H1 (cell line): ENCODE measurements around the gene SYNGR3. TPM values are rescaled to one million over a fixed set of nuclear protein-coding genes. Genes with fewer than 3 reads are reported as not detected.

ENCODE experiments used
- CBX8 ChIP-seq: fragments of 300-800, 300-1000 bp; sonication (generic); IDR thresholded peaks from 2 replicates; pipeline ENCODE4 v1.7.1; 2016; ENCODE audit warnings: low read depth, low read length, borderline replicate concordance
- CHD2 ChIP-seq: IDR thresholded peaks from 2 replicates; pipeline ENCODE4 v1.6.1; 2012; ENCODE audit warnings: low read length, improper control_type of control experiment
- GABPA ChIP-seq: IDR thresholded peaks from 2 replicates; pipeline ENCODE4 v1.6.1; 2011; ENCODE audit warnings: mild to moderate bottlenecking, low read length, moderate library complexity, borderline replicate concordance; ENCODE audit not compliant: insufficient read depth
- SP1 ChIP-seq: IDR thresholded peaks from 2 replicates; pipeline ENCODE4 v1.6.1; 2011; ENCODE audit warnings: low read depth, low read length
- SUZ12 ChIP-seq: fragments of 200-600 bp; sonication (generic); IDR thresholded peaks from 2 replicates; pipeline ENCODE4 v1.6.1; 2012; ENCODE audit warnings: mild to moderate bottlenecking, inconsistent platforms, low read length, moderate library complexity, mixed read lengths
- TAF1 ChIP-seq: IDR thresholded peaks from 2 replicates; pipeline ENCODE4 v1.6.1; 2011; ENCODE audit warnings: mild to moderate bottlenecking, low read depth, low read length
- polyA plus RNA-seq, 7 experiments: library from polyadenylated mRNA; depleted of rRNA in 3 of 7; stranded (reverse) in 5 of 7; unstranded in 2 of 7; fragments of >200 nt in 5 of 7; fragments of 200-250 nt in 2 of 7; gene quantifications; 1 replicate in 5 of 7; 2 replicates in 1 of 7; 4 replicates in 1 of 7; pipeline versions ENCODE4 v1.2.1 to v1.2.3, GENCODE V29; 2011 to 2013; ENCODE audit warnings: missing spikeins in 2 of 7, mixed read lengths in 2 of 7
- total RNA-seq: library from RNA; stranded (reverse); fragmentation: NEBNext Ultra II Directional; extraction: Animal tissue kit (Norgen Biotek cat#: 25700); gene quantifications from 2 replicates; pipeline ENCODE4 v1.2.1, GENCODE V29; 2021
- TF ChIP-seq, protein P1 (sequence below): fragments of 300-600 bp; sonication (generic); IDR thresholded peaks from 2 replicates; pipeline ENCODE4 v1.7.1; 2012; ENCODE audit warnings: low read length, moderate library complexity, mild to moderate bottlenecking, inconsistent platforms; ENCODE audit not compliant: insufficient replicate concordance
- TF ChIP-seq, protein P2 (sequence below): IDR thresholded peaks from 2 replicates; pipeline ENCODE4 v1.6.1; 2012; ENCODE audit warnings: low read length, inconsistent platforms

SYNGR3 gene
- total and polyA plus RNA-seq, 2 of the 8 experiments (the other 6 are each of a cell fraction or from before 2014, with no cell fraction given), result 36.2 to 49.9 TPM

DNA sequence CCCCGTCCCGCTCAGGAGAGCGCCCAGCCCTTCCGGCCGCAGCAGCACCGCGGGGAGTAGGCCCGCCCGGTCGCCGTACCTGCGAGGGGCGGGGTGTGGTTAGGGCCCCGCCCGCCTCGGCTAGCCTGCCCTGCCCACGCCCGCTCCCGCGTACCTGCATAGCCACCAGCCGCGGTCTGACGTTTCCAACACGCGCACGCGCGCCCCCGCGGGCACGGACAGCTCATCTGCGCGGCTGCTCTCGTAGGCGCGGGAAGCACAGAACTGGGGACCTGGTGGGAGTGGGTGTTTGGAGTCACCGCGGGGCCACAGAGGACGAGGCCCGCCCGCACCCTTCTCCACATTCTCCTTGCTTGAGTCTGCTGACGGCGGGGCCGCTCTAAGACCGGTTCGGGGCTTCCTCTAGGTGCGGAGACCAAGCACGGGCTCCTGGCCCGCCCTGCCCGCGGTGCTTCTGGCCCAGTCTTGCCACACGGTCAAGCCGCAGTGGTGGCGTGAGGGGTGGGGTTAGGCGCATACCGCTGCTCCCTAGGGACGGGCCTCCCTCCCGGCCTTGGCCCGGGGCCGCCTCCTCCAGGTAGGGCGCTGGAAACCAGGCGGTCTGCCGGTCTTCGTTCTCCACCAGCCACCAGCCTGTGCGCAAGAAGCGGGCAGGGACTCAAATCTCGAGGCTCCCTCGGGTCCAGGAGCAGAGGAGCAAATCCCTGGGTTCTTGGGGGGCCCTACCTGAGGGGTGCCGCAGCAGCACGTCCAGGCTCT is 10.3 kb upstream of the SYNGR3 start (continued):
- TF ChIP-seq, protein P1, sequence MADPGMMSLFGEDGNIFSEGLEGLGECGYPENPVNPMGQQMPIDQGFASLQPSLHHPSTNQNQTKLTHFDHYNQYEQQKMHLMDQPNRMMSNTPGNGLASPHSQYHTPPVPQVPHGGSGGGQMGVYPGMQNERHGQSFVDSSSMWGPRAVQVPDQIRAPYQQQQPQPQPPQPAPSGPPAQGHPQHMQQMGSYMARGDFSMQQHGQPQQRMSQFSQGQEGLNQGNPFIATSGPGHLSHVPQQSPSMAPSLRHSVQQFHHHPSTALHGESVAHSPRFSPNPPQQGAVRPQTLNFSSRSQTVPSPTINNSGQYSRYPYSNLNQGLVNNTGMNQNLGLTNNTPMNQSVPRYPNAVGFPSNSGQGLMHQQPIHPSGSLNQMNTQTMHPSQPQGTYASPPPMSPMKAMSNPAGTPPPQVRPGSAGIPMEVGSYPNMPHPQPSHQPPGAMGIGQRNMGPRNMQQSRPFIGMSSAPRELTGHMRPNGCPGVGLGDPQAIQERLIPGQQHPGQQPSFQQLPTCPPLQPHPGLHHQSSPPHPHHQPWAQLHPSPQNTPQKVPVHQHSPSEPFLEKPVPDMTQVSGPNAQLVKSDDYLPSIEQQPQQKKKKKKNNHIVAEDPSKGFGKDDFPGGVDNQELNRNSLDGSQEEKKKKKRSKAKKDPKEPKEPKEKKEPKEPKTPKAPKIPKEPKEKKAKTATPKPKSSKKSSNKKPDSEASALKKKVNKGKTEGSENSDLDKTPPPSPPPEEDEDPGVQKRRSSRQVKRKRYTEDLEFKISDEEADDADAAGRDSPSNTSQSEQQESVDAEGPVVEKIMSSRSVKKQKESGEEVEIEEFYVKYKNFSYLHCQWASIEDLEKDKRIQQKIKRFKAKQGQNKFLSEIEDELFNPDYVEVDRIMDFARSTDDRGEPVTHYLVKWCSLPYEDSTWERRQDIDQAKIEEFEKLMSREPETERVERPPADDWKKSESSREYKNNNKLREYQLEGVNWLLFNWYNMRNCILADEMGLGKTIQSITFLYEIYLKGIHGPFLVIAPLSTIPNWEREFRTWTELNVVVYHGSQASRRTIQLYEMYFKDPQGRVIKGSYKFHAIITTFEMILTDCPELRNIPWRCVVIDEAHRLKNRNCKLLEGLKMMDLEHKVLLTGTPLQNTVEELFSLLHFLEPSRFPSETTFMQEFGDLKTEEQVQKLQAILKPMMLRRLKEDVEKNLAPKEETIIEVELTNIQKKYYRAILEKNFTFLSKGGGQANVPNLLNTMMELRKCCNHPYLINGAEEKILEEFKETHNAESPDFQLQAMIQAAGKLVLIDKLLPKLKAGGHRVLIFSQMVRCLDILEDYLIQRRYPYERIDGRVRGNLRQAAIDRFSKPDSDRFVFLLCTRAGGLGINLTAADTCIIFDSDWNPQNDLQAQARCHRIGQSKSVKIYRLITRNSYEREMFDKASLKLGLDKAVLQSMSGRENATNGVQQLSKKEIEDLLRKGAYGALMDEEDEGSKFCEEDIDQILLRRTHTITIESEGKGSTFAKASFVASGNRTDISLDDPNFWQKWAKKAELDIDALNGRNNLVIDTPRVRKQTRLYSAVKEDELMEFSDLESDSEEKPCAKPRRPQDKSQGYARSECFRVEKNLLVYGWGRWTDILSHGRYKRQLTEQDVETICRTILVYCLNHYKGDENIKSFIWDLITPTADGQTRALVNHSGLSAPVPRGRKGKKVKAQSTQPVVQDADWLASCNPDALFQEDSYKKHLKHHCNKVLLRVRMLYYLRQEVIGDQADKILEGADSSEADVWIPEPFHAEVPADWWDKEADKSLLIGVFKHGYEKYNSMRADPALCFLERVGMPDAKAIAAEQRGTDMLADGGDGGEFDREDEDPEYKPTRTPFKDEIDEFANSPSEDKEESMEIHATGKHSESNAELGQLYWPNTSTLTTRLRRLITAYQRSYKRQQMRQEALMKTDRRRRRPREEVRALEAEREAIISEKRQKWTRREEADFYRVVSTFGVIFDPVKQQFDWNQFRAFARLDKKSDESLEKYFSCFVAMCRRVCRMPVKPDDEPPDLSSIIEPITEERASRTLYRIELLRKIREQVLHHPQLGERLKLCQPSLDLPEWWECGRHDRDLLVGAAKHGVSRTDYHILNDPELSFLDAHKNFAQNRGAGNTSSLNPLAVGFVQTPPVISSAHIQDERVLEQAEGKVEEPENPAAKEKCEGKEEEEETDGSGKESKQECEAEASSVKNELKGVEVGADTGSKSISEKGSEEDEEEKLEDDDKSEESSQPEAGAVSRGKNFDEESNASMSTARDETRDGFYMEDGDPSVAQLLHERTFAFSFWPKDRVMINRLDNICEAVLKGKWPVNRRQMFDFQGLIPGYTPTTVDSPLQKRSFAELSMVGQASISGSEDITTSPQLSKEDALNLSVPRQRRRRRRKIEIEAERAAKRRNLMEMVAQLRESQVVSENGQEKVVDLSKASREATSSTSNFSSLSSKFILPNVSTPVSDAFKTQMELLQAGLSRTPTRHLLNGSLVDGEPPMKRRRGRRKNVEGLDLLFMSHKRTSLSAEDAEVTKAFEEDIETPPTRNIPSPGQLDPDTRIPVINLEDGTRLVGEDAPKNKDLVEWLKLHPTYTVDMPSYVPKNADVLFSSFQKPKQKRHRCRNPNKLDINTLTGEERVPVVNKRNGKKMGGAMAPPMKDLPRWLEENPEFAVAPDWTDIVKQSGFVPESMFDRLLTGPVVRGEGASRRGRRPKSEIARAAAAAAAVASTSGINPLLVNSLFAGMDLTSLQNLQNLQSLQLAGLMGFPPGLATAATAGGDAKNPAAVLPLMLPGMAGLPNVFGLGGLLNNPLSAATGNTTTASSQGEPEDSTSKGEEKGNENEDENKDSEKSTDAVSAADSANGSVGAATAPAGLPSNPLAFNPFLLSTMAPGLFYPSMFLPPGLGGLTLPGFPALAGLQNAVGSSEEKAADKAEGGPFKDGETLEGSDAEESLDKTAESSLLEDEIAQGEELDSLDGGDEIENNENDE, result no peak
- TF ChIP-seq CBX8, result no peak
- TF ChIP-seq CHD2, result no peak
- peak; percentile 26; the same call in 1 of the 2 replicates for TF ChIP-seq TAF1
- TF ChIP-seq, protein P2, sequence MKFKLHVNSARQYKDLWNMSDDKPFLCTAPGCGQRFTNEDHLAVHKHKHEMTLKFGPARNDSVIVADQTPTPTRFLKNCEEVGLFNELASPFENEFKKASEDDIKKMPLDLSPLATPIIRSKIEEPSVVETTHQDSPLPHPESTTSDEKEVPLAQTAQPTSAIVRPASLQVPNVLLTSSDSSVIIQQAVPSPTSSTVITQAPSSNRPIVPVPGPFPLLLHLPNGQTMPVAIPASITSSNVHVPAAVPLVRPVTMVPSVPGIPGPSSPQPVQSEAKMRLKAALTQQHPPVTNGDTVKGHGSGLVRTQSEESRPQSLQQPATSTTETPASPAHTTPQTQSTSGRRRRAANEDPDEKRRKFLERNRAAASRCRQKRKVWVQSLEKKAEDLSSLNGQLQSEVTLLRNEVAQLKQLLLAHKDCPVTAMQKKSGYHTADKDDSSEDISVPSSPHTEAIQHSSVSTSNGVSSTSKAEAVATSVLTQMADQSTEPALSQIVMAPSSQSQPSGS, result no peak; the same call in 1 of the 2 replicates
- TF ChIP-seq SUZ12, result no peak; the same call in 1 of the 2 replicates
- no peak for TF ChIP-seq SP1
- TF ChIP-seq GABPA, result peak; percentile 56; the same call in 1 of the 2 replicates
